PC-9 (cell line): Measurements from ENCODE around the gene SUSD3. TPM values are rescaled to one million over a fixed set of nuclear protein-coding genes. Genes with fewer than 3 reads are reported as not detected.

Experiments used
- BruUV-seq: library from RNA; stranded (reverse); fragments of 400-500 nt; replicated peaks from 2 replicates; lab custom pipeline; 2021; lab: Mats Ljungman, UMichigan
- CTCF ChIA-PET: fragments of 300-600 bp; sonication (Branson Sonifier 250); formaldehyde crosslinking; loops from one replicate; lab custom pipeline; 2022; ENCODE audit warnings: antibody characterized with exemption; lab: Charles Lee
- POLR2A ChIA-PET: fragments of 300-600 bp; sonication (Branson Sonifier 250); formaldehyde crosslinking; loops from one replicate; lab custom pipeline; 2022; ENCODE audit warnings: antibody characterized with exemption; ENCODE audit not compliant: unreplicated experiment; lab: Charles Lee
- DNase-seq, 2 experiments: peaks; one replicate each; pipeline versions ENCODE4 v3.0.0 to v3.0.0-alpha.2; 2015 to 2022; ENCODE audit warnings: mixed read lengths in 1 of 2
- H2AFZ ChIP-seq: fragments of 200-600 bp; sonication (generic); 2 replicates; pipeline ENCODE4 v1.8.1; 2017; ENCODE audit warnings: antibody characterized with exemption
- H3F3A ChIP-seq: fragments of 200-600 bp; sonication (generic); 2 replicates; pipeline ENCODE4 v1.8.1; 2017; ENCODE audit warnings: antibody characterized with exemption, mild to moderate bottlenecking, low read depth; ENCODE audit not compliant: insufficient read depth
- H3K27ac ChIP-seq: fragments of 200-600 bp; sonication (generic); 2 replicates; pipeline ENCODE4 v1.6.1; 2016; ENCODE audit warnings: mixed run types
- H3K27me3 ChIP-seq: fragments of 200-600 bp; sonication (generic); 2 replicates; pipeline ENCODE4 v1.6.1; 2016; ENCODE audit warnings: low read depth, mixed run types; ENCODE audit not compliant: insufficient read depth
- H3K36me3 ChIP-seq: fragments of 200-600 bp; sonication (generic); 2 replicates; pipeline ENCODE4 v1.6.1; 2016; ENCODE audit warnings: low read depth, mixed run types
- H3K4me1 ChIP-seq: fragments of 200-600 bp; sonication (generic); replicated peaks from 2 replicates; pipeline ENCODE4 v1.6.1; 2016; ENCODE audit warnings: mixed run types; ENCODE audit not compliant: insufficient read depth
- H3K4me2 ChIP-seq: fragments of 200-600 bp; sonication (generic); 2 replicates; pipeline ENCODE4 v1.6.1; 2017; ENCODE audit warnings: mixed run types
- H3K4me3 ChIP-seq: fragments of 200-600 bp; sonication (generic); 2 replicates; pipeline ENCODE4 v1.6.1; 2016; ENCODE audit warnings: mixed run types
- H3K79me2 ChIP-seq: fragments of 200-600 bp; sonication (generic); 2 replicates; pipeline ENCODE4 v1.6.1; 2017; ENCODE audit warnings: low read depth, mixed run types
- H3K9me2 ChIP-seq: fragments of 200-600 bp; sonication (generic); 2 replicates; pipeline ENCODE4 v1.8.1; 2017; ENCODE audit warnings: mild to moderate bottlenecking; ENCODE audit not compliant: insufficient read depth
- H3K9me3 ChIP-seq: fragments of 200-600 bp; sonication (generic); 2 replicates; pipeline ENCODE4 v1.8.1; 2016; ENCODE audit warnings: low read depth; ENCODE audit not compliant: insufficient read depth
- H4K20me1 ChIP-seq: fragments of 200-600 bp; sonication (generic); 2 replicates; pipeline ENCODE4 v1.8.1; 2017; ENCODE audit not compliant: insufficient read depth
- EZH2 ChIP-seq: fragments of 200-600 bp; sonication (generic); IDR thresholded peaks from 2 replicates; pipeline ENCODE4 v1.8.0; 2017; ENCODE audit warnings: antibody characterized with exemption, low read depth
- intact Hi-C: fragments of 100-400 bp; cut with micrococcal nuclease; formaldehyde crosslinking; loops from one replicate; pipeline ENCODE4 v1.10.0; 2022; ENCODE audit not compliant: unreplicated experiment
- total RNA-seq: library from RNA; stranded (reverse); gene quantifications from 2 replicates; pipeline ENCODE4 v1.2.3, GENCODE V29; 2021
- TF ChIP-seq, protein P1 (sequence below): fragments of 200-600 bp; sonication (generic); conservative IDR thresholded peaks from 2 replicates; pipeline ENCODE4 v1.6.1; 2017; ENCODE audit warnings: mixed run types, antibody characterized with exemption, mild to moderate bottlenecking, moderate library complexity

SUSD3 gene
- total RNA-seq, 1 experiment from 2014 or later, result 8.4 TPM

DNA sequence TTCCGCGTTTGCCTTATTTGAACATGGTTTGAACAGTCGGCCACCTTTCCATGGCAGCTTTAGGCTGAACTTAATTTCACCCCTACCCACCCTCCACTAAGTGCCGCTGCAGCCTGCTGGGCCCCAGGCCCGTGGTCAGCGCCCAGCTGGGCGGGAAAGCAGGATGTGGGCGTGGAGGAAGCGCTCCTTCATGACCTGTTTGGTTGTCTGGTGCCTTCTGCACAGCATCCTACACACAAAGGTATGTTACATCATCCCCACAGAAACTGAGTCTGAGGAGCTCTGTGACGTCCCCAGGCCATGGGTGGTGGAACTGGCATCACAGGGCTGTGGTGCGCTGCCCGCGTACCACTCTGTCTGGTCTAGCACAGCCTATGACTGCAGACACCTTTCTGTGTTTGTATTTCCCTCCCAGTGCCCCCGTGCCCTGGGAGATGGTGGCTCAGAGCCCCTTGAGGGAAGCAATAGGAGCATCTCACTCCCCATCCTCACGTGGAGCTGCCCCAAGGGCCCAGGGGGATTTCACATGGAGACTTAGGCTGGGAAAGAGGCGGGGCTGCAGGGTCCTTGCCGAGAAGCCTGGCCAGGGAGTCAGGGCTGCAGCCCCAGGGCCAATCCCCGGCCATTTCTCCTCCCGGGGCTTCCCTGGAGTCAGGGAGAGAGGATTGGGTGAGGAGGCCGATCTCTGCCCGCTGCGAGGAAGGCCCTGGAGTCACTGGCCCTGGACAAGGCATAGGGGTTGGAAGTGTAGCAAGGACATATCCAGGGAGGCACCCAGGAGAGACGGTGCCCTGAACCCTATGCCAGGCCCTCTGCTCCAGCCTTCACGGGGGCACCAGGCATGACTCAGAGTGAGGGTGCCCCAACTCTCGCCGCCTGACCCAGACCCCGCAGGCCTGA is 37.5 kb upstream of the SUSD3 start:
- TF ChIP-seq, protein P1, sequence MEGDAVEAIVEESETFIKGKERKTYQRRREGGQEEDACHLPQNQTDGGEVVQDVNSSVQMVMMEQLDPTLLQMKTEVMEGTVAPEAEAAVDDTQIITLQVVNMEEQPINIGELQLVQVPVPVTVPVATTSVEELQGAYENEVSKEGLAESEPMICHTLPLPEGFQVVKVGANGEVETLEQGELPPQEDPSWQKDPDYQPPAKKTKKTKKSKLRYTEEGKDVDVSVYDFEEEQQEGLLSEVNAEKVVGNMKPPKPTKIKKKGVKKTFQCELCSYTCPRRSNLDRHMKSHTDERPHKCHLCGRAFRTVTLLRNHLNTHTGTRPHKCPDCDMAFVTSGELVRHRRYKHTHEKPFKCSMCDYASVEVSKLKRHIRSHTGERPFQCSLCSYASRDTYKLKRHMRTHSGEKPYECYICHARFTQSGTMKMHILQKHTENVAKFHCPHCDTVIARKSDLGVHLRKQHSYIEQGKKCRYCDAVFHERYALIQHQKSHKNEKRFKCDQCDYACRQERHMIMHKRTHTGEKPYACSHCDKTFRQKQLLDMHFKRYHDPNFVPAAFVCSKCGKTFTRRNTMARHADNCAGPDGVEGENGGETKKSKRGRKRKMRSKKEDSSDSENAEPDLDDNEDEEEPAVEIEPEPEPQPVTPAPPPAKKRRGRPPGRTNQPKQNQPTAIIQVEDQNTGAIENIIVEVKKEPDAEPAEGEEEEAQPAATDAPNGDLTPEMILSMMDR, result no peak
- no peak for TF ChIP-seq EZH2

DNA sequence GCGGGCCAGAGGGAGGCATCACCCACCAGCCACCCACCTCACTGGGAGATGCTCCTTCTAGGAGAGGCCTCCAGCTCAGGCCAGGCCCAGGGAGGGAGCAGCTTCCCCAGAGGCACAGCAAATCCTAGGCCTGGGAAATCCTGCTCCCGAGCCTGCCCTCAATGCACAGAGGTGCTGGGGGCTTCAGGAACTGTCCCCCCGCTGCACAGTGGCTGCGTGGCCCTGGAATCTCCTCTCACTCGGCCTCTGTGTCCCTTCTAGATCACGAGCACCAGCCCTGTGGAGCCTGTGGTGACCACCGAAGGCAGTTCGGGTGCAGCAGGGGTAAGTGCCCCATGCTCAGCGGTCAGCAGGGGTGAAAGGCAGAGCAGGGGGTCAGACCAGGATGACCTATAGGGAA is 36.4 kb upstream of the SUSD3 start:
- intact Hi-C loops, result no loop called here
- H3K4me1 ChIP-seq, result no peaks in the 10 kb centered on the region
- CTCF ChIA-PET, result no interaction called here
- DNase-seq, result no peak
- no peak overlapping the region for H2AFZ ChIP-seq
- no peaks in the 10 kb centered on the region for H3F3A ChIP-seq
- H3K79me2 ChIP-seq, result no peaks in the 10 kb centered on the region
- peaks cover 10% of the 10 kb centered on the region for H3K36me3 ChIP-seq
- H3K4me3 ChIP-seq, result no peak overlapping the region
- no peaks in the 10 kb centered on the region for H4K20me1 ChIP-seq
- H3K4me2 ChIP-seq, result no peak overlapping the region
- no peaks in the 10 kb centered on the region for H3K9me3 ChIP-seq
- no TSS peak for BruUV-seq
- POLR2A ChIA-PET, result no interaction called here
- TF ChIP-seq, protein P1, result no peak
- TF ChIP-seq EZH2, result no peak
- no peaks in the 10 kb centered on the region for H3K27me3 ChIP-seq
- no peak overlapping the region for H3K27ac ChIP-seq
- H3K9me2 ChIP-seq, result no peaks in the 10 kb centered on the region

More for the DNA sequence above, 37.5 kb upstream of the SUSD3 start:
- H3K27ac ChIP-seq, result no peak overlapping the region
- H4K20me1 ChIP-seq, result no peaks in the 10 kb centered on the region
- no TSS peak for BruUV-seq
- ChIA-PET POLR2A (no interaction called here), CTCF (no interaction called here)
- H3K27me3 ChIP-seq, result no peaks in the 10 kb centered on the region
- H3F3A ChIP-seq, result no peaks in the 10 kb centered on the region
- intact Hi-C loops, result no loop called here
- H3K9me2 ChIP-seq, result no peaks in the 10 kb centered on the region
- no peaks in the 10 kb centered on the region for H3K9me3 ChIP-seq
- no peak overlapping the region for H3K4me3 ChIP-seq
- peaks cover 10% of the 10 kb centered on the region for H3K36me3 ChIP-seq
- no peak overlapping the region for H3K4me2 ChIP-seq
- no peaks in the 10 kb centered on the region for H3K79me2 ChIP-seq
- H3K4me1 ChIP-seq, result no peaks in the 10 kb centered on the region
- no peak for DNase-seq
- no peak overlapping the region for H2AFZ ChIP-seq

DNA sequence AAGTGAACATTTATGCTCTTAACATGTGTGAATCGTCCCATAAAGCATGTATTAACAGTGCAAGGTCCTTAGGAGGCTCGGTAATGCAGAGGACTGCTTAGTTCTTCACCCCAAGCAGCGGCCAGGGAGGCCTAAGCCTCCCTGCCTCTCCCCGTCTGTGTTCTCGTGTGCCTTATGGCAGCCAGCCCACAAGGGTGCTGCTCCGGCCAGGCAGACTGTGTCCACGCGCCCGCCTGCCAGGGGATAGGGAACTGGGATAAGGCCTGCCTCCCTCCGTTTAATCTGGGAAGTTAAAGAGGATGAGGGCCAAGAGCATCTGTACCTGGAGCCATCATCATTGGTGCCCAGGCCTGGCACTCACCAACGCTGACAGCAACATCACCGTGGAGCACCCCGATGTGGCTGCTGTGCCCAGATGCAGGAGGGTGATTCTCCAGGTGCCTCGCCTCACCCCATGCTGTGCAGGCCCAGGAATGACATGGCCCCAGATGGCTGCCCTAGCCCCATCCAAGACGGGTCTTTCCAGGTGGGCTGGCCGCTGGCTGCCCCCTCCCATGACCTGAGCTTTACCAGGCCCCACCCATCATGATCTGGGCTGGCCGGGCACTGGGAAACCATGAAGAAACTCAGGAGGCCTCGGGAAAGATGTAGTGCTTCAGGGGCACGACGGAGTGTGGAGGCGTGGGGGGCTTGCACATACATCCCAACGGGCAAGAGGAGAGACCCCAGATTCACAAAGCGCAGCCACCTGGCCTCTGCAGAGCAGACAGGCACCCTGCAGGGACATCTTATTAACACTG is 35.6 kb upstream of the SUSD3 start:
- Histone ChIP-seq H3K4me3 (no peak overlapping the region), H3K79me2 (no peaks in the 10 kb centered on the region), H3K27ac (no peak overlapping the region), H3K4me2 (no peak overlapping the region), H3K36me3 (peaks cover 10% of the 10 kb centered on the region), H3K9me2 (no peaks in the 10 kb centered on the region), H3K9me3 (no peaks in the 10 kb centered on the region), H2AFZ (no peak overlapping the region), H3K27me3 (no peaks in the 10 kb centered on the region), H4K20me1 (no peaks in the 10 kb centered on the region), H3K4me1 (no peaks in the 10 kb centered on the region), H3F3A (no peaks in the 10 kb centered on the region)
- intact Hi-C loops, result no loop called here
- TF ChIP-seq EZH2, result no peak
- ChIA-PET CTCF (no interaction called here), POLR2A (no interaction called here)
- DNase-seq, result no peak
- BruUV-seq, result no TSS peak
